Glomerular visceral epithelial cell (primary cell): ENCODE results near the gene STH.
"Not testable (repeated sequence)": the region's sequence is repeated elsewhere in the genome, so short reads cannot be mapped to it uniquely, and the experiment has no call there.

Experiments
- DNase-seq: peaks from one replicate; pipeline ENCODE4 v3.0.0-alpha.2; 2016; ENCODE audit errors: extremely low spot score

STH gene

DNA sequence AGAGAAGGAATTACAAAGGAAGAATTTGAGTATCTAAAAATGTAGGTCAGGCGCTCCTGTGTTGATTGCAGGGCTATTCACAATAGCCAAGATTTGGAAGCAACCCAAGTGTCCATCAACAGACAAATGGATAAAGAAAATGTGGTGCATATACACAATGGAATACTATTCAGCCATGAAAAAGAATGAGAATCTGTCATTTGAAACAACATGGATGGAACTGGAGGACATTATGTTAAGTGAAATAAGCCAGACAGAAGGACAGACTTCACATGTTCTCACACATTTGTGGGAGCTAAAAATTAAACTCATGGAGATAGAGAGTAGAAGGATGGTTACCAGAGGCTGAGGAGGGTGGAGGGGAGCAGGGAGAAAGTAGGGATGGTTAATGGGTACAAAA lies 7.0 kb downstream of the STH start:
- not testable (repeated sequence) for DNase-seq

- no peak for DNase-seq
Measured at GRCh38 chr17:46007461-46007965, 8.5 kb downstream of the STH start.

DNA sequence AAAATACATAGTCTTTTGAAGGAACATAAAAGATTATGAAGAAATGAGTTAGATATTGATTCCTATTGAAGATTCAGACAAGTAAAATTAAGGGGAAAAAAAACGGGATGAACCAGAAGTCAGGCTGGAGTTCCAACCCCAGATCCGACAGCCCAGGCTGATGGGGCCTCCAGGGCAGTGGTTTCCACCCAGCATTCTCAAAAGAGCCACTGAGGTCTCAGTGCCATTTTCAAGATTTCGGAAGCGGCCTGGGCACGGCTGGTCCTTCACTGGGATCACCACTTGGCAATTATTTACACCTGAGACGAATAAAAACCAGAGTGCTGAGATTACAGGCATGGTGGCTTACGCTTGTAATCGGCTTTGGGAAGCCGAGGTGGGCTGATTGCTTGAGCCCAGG lies 9.5 kb downstream of the STH start:
- DNase-seq = no peak

DNA sequence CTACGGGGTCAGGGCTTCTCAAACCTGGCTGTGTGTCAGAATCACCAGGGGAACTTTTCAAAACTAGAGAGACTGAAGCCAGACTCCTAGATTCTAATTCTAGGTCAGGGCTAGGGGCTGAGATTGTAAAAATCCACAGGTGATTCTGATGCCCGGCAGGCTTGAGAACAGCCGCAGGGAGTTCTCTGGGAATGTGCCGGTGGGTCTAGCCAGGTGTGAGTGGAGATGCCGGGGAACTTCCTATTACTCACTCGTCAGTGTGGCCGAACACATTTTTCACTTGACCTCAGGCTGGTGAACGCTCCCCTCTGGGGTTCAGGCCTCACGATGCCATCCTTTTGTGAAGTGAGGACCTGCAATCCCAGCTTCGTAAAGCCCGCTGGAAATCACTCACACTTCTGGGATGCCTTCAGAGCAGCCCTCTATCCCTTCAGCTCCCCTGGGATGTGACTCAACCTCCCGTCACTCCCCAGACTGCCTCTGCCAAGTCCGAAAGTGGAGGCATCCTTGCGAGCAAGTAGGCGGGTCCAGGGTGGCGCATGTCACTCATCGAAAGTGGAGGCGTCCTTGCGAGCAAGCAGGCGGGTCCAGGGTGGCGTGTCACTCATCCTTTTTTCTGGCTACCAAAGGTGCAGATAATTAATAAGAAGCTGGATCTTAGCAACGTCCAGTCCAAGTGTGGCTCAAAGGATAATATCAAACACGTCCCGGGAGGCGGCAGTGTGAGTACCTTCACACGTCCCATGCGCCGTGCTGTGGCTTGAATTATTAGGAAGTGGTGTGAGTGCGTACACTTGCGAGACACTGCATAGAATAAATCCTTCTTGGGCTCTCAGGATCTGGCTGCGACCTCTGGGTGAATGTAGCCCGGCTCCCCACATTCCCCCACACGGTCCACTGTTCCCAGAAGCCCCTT lies 10.9 kb downstream of the STH start:
- DNase-seq = no peak

DNA sequence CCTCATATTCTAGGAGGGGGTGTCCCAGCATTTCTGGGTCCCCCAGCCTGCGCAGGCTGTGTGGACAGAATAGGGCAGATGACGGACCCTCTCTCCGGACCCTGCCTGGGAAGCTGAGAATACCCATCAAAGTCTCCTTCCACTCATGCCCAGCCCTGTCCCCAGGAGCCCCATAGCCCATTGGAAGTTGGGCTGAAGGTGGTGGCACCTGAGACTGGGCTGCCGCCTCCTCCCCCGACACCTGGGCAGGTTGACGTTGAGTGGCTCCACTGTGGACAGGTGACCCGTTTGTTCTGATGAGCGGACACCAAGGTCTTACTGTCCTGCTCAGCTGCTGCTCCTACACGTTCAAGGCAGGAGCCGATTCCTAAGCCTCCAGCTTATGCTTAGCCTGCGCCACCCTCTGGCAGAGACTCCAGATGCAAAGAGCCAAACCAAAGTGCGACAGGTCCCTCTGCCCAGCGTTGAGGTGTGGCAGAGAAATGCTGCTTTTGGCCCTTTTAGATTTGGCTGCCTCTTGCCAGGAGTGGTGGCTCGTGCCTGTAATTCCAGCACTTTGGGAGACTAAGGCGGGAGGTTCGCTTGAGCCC lies 11.6 kb downstream of the STH start:
- DNase-seq = no peak

- no peak for DNase-seq
Measured at GRCh38 chr17:46011711-46012505, 12.9 kb downstream of the STH start.

- DNase-seq = no peak
Measured at GRCh38 chr17:46012506-46013079, 13.5 kb downstream of the STH start.

- DNase-seq = no peak
Measured at GRCh38 chr17:46013127-46013501, 14.1 kb downstream of the STH start.

GRCh38 chr17:46013502-46014165 lies 14.6 kb downstream of the STH start:
- no peak for DNase-seq

DNA sequence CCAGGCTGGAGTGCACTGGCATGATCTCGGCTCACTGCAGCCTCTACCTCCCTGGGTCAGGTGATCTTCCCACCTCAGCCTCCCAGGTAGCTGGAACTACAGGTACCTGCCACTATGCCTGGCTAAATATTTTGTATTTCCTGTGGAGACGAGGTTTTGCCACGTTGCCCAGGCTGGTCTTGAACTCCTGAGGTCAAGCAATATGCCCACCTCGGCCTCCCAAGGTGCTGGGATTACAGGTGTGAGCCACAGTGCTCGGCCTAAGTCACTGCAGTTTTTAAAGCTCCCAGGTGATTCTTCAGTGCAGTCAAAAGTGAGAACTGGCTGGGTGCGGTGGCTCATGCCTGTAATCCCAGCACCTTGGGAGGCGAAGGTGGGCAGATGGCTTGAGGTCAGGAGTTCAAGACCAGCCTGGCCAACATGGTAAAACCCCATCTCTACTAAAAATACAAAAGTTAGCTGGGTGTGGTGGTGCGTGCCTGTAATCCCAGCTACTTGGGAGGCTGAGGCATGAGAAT lies 20.4 kb downstream of the STH start:
- DNase-seq = not testable (repeated sequence)

GRCh38 chr17:46020023-46020761 lies 21.1 kb downstream of the STH start:
- no peak for DNase-seq

DNA sequence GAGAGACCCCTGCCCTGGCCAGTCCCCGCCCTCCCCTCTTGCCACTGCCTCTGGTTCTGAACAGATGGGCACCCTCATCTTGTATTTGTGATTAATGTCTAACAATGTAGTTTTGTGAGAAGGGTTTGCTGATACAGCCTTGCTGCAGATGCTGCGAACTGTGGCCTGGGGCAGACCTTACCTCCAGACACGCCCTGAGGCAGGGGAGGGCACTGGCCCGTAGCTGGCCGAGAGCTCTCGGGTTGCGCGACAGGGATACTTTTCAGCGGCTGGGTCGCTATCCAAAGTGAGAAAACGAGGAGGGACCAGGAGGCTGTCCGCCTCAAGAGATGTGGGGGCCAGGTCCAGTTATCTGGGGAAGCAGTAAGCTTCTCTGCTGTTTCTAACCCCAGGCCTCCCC lies 21.9 kb downstream of the STH start:
- DNase-seq = no peak

GRCh38 chr17:46023366-46023765 lies 24.3 kb downstream of the STH start:
- not testable (repeated sequence) for DNase-seq

GRCh38 chr17:46023783-46024388 lies 24.8 kb downstream of the STH start:
- no peak for DNase-seq

- DNase-seq = no peak
Measured at GRCh38 chr17:46024590-46024989, 25.5 kb downstream of the STH start.

DNA sequence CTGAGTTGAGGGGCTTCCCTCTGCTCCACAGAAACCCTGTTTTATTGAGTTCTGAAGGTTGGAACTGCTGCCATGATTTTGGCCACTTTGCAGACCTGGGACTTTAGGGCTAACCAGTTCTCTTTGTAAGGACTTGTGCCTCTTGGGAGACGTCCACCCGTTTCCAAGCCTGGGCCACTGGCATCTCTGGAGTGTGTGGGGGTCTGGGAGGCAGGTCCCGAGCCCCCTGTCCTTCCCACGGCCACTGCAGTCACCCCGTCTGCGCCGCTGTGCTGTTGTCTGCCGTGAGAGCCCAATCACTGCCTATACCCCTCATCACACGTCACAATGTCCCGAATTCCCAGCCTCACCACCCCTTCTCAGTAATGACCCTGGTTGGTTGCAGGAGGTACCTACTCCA lies 26.0 kb downstream of the STH start:
- no peak for DNase-seq

- no peak for DNase-seq
Measured at GRCh38 chr17:46025510-46026165, 26.6 kb downstream of the STH start.

GRCh38 chr17:46026166-46027047 lies 27.4 kb downstream of the STH start:
- no peak for DNase-seq
